ENCODE measurements around the gene SARNP. TPM values are rescaled to one million over a fixed set of nuclear protein-coding genes. Genes with fewer than 3 reads are reported as not detected.
A peak's percentile ranks its signal among the peaks of the same experiment; 100 is the strongest.

SARNP gene
- polyA plus RNA-seq, 1 experiment = 178 TPM

- DNase-seq (ENCODE audit: low read depth, low spot score) = no peak
- no peak overlapping the region; the same call in 1 of the 2 replicates for H3K4me3 ChIP-seq (ENCODE audit: low read depth, low read length)
- ChIA-PET CTCF (interaction anchor here (1.0 kb wide), 1 partner anchor 98 kb away, joined by 6 read pairs; no protein-coding TSS in a partner anchor), POLR2A (no interaction called here)
- H3K27ac ChIP-seq (ENCODE audit: low read depth, low read length) = no peak overlapping the region
- TF ChIP-seq CTCF (IDR thresholded peaks at IDR 0.05; ENCODE audit: low read depth, low read length) = no peak
- H3K9me3 ChIP-seq (ENCODE audit: control insufficient read depth, insufficient read depth, low read length) = no peaks in the 10 kb centered on the region; the same call in 1 of the 2 replicates
- H3K27me3 ChIP-seq (ENCODE audit: control insufficient read depth, insufficient read depth, low read length) = no peaks in the 10 kb centered on the region
Measured at GRCh38 chr12:55827806-55828205, 10.3 kb upstream of the SARNP start.

GRCh38 chr12:55824726-55825125, 7.2 kb upstream of the SARNP start:
- Histone ChIP-seq H3K27ac (ENCODE audit: low read depth, low read length) (no peak overlapping the region), H3K4me3 (ENCODE audit: low read depth, low read length) (no peak overlapping the region), H3K27me3 (ENCODE audit: control insufficient read depth, insufficient read depth, low read length) (no peaks in the 10 kb centered on the region), H3K9me3 (ENCODE audit: control insufficient read depth, insufficient read depth, low read length) (no peaks in the 10 kb centered on the region; the same call in 1 of the 2 replicates)
- no peak for DNase-seq (ENCODE audit: low read depth, low spot score)
- ChIA-PET CTCF (interaction anchor here (0.5 to 1.0 kb wide), 3 partner anchors 103 to 115 kb away, joined by 3 to 7 read pairs (median 4); no protein-coding TSS in a partner anchor), POLR2A (no interaction called here)
- TF ChIP-seq CTCF (IDR thresholded peaks at IDR 0.05; ENCODE audit: low read depth, low read length) = no peak

GRCh38 chr12:55823419-55823818, 5.9 kb upstream of the SARNP start:
- CTCF ChIA-PET = interaction anchor here (1.8 kb wide), 1 partner anchor 103 kb away, joined by 4 read pairs; no protein-coding TSS in a partner anchor
- POLR2A ChIA-PET = interaction anchor here (0.6 kb wide), 1 partner anchor 110 kb away, joined by 3 read pairs; no protein-coding TSS in a partner anchor
- DNase-seq (ENCODE audit: low read depth, low spot score) = no peak
- no peak for TF ChIP-seq CTCF (IDR thresholded peaks at IDR 0.05; ENCODE audit: low read depth, low read length)
- H3K27ac ChIP-seq (ENCODE audit: low read depth, low read length) = no peak overlapping the region
- no peaks in the 10 kb centered on the region for H3K27me3 ChIP-seq (ENCODE audit: control insufficient read depth, insufficient read depth, low read length)
- H3K9me3 ChIP-seq (ENCODE audit: control insufficient read depth, insufficient read depth, low read length) = no peaks in the 10 kb centered on the region
- H3K4me3 ChIP-seq (ENCODE audit: low read depth, low read length) = no peak overlapping the region

GRCh38 chr12:55822228-55822627, 4.7 kb upstream of the SARNP start:
- no peak overlapping the region for H3K4me3 ChIP-seq (ENCODE audit: low read depth, low read length)
- H3K9me3 ChIP-seq (ENCODE audit: control insufficient read depth, insufficient read depth, low read length) = no peaks in the 10 kb centered on the region
- no peak for DNase-seq (ENCODE audit: low read depth, low spot score)
- H3K27ac ChIP-seq (ENCODE audit: low read depth, low read length) = no peak overlapping the region
- ChIA-PET CTCF (interaction anchor here (0.7 to 1.8 kb wide), 2 partner anchors 84 to 104 kb away, joined by 4 read pairs; no protein-coding TSS in a partner anchor), POLR2A (no interaction called here)
- TF ChIP-seq CTCF (IDR thresholded peaks at IDR 0.05; ENCODE audit: low read depth, low read length) = peak; percentile 43
- no peaks in the 10 kb centered on the region for H3K27me3 ChIP-seq (ENCODE audit: control insufficient read depth, insufficient read depth, low read length)

- TF ChIP-seq CTCF (IDR thresholded peaks at IDR 0.05; ENCODE audit: low read depth, low read length) = peak; percentile 46
- no peak for DNase-seq (ENCODE audit: low read depth, low spot score)
- H3K9me3 ChIP-seq (ENCODE audit: control insufficient read depth, insufficient read depth, low read length) = no peaks in the 10 kb centered on the region
- no peak overlapping the region for H3K27ac ChIP-seq (ENCODE audit: low read depth, low read length)
- CTCF ChIA-PET = interaction anchor here (1.0 to 1.3 kb wide), 2 partner anchors 26 to 106 kb away, joined by 3 to 4 read pairs; no protein-coding TSS in a partner anchor
- POLR2A ChIA-PET = interaction anchor here (0.5 to 1.5 kb wide), 3 partner anchors 9 to 167 kb away, joined by 3 to 9 read pairs (median 6); partner anchors contain the start of gene DNAJC14
- no peaks in the 10 kb centered on the region for H3K27me3 ChIP-seq (ENCODE audit: control insufficient read depth, insufficient read depth, low read length)
- no peak overlapping the region for H3K4me3 ChIP-seq (ENCODE audit: low read depth, low read length)
Measured at GRCh38 chr12:55820679-55821078, 3.2 kb upstream of the SARNP start.

Measured in AG04450 (cell line).